Keratinocyte (primary cell): ENCODE data around the gene POC5. TPM values are rescaled to one million over a fixed set of nuclear protein-coding genes. Genes with fewer than 3 reads are reported as not detected.

Experiments used
- DNase-seq: peaks from one replicate; pipeline ENCODE4 v3.0.0-alpha.2; 2011; ENCODE audit warnings: low read depth, missing footprints, low spot score
- FAIRE-seq: peaks from 2 replicates; lab custom pipeline; 2011; peaks lifted over from hg19 to GRCh38; lab: Jason Lieb, UNC
- H2AFZ ChIP-seq: 2 replicates; pipeline ENCODE4 v1.6.0; 2012; ENCODE audit warnings: low read length, control low read depth, inconsistent platforms; ENCODE audit not compliant: control insufficient read depth
- H3K27ac ChIP-seq: 2 replicates; pipeline ENCODE4 v1.5.1; 2011; ENCODE audit warnings: low read length; ENCODE audit not compliant: control insufficient read depth, insufficient read depth
- H3K27me3 ChIP-seq: 3 replicates; pipeline ENCODE4 v1.6.0; 2011; ENCODE audit warnings: low read length; ENCODE audit not compliant: control insufficient read depth, insufficient read depth; ENCODE audit errors: extremely low read depth
- H3K36me3 ChIP-seq, 2 experiments: 2 replicates in 1 of 2; 3 replicates in 1 of 2; pipeline ENCODE4 v1.5.1; 2011; ENCODE audit warnings: low read length in 2 of 2, mild to moderate bottlenecking in 1 of 2; ENCODE audit not compliant: control insufficient read depth in 2 of 2, insufficient read depth in 2 of 2; ENCODE audit errors: extremely low read depth in 1 of 2
- H3K4me1 ChIP-seq: 3 replicates; pipeline ENCODE4 v1.5.1; 2011; ENCODE audit warnings: low read length; ENCODE audit not compliant: control insufficient read depth, insufficient read depth; ENCODE audit errors: extremely low read depth
- H3K4me2 ChIP-seq: 3 replicates; pipeline ENCODE4 v1.6.0; 2011; ENCODE audit warnings: low read depth, low read length; ENCODE audit not compliant: control insufficient read depth, insufficient read depth; ENCODE audit errors: extremely low read depth
- H3K4me3 ChIP-seq, 3 experiments: fragments of 200-600 bp in 1 of 3; sonication (generic) in 1 of 3; 2 replicates in 2 of 3; 3 replicates in 1 of 3; pipeline ENCODE4 v1.5.1; 2011 to 2016; ENCODE audit warnings: low read length in 3 of 3, mild to moderate bottlenecking in 3 of 3, control low read depth in 2 of 3, inconsistent platforms in 1 of 3, low read depth in 1 of 3, mixed read lengths in 1 of 3, mixed run types in 1 of 3, moderate library complexity in 1 of 3; ENCODE audit not compliant: control insufficient read depth in 2 of 3, insufficient read depth in 2 of 3; ENCODE audit errors: extremely low read depth in 1 of 3
- H3K79me2 ChIP-seq: 2 replicates; pipeline ENCODE4 v1.6.0; 2012; ENCODE audit warnings: low read length; ENCODE audit not compliant: control insufficient read depth, insufficient read depth
- H3K9ac ChIP-seq: 3 replicates; pipeline ENCODE4 v1.6.0; 2011; ENCODE audit warnings: low read length; ENCODE audit not compliant: control insufficient read depth, insufficient read depth; ENCODE audit errors: extremely low read depth
- H3K9me1 ChIP-seq: 3 replicates; pipeline ENCODE4 v1.6.0; 2011; ENCODE audit warnings: low read length; ENCODE audit not compliant: control insufficient read depth, insufficient read depth; ENCODE audit errors: extremely low read depth
- H3K9me3 ChIP-seq: 2 replicates; pipeline ENCODE4 v1.5.1; 2012; ENCODE audit warnings: low read depth, low read length; ENCODE audit not compliant: control insufficient read depth
- H4K20me1 ChIP-seq: 3 replicates; pipeline ENCODE4 v1.6.0; 2011; ENCODE audit warnings: low read length; ENCODE audit not compliant: control insufficient read depth, insufficient read depth; ENCODE audit errors: extremely low read depth
- EZH2 ChIP-seq: IDR thresholded peaks from one replicate; pipeline ENCODE4 v1.6.1; 2012; ENCODE audit warnings: inconsistent platforms, mild to moderate bottlenecking, low read length, moderate library complexity
- dilution Hi-C: fragments of 300-500 bp; cut with MboI; formaldehyde crosslinking; loops from one replicate; pipeline ENCODE4 v1.7.0; 2020; ENCODE audit warnings: low sequenced_read_pairs; ENCODE audit not compliant: extremely low pct_ligation_motif_present
- polyA plus RNA-seq, 5 experiments: library from polyadenylated mRNA; depleted of rRNA in 3 of 5; stranded (reverse) in 3 of 5; stranded (forward) in 1 of 5; unstranded in 1 of 5; fragments of >200 nt; gene quantifications; 1 replicate in 1 of 5; 2 replicates in 3 of 5; 3 replicates in 1 of 5; pipeline versions ENCODE4 v1.2.1 to v1.2.3, GENCODE V29; 2011 to 2012; ENCODE audit warnings: missing spikeins in 2 of 5, low read depth in 1 of 5, low replicate concordance in 1 of 5
- TF ChIP-seq, protein P1 (sequence below), 3 experiments: IDR thresholded peaks in 1 of 3; conservative IDR thresholded peaks in 1 of 3; optimal IDR thresholded peaks in 1 of 3; 2 replicates in 2 of 3; 3 replicates in 1 of 3; pipeline versions ENCODE3 to v1.5.1; 2011; ENCODE audit warnings: low read length in 3 of 3, mild to moderate bottlenecking in 3 of 3, moderate library complexity in 2 of 3, control low read depth in 1 of 3, inconsistent platforms in 1 of 3; ENCODE audit not compliant: insufficient read depth in 2 of 3; ENCODE audit errors: extremely low read depth in 1 of 3

POC5 gene
- polyA plus RNA-seq, 1 donor (not counting 4 experiments of a cell fraction or from before 2014, with no cell fraction given): 10.4 TPM

GRCh38 chr5:75648712-75649111, 68.5 kb downstream of the POC5 start:
- H3K9ac ChIP-seq: no peak overlapping the region
- no peaks in the 10 kb centered on the region for H3K79me2 ChIP-seq
- no peak overlapping the region for H3K4me3 ChIP-seq
- H3K36me3 ChIP-seq: no peaks in the 10 kb centered on the region
- no peaks in the 10 kb centered on the region for H3K9me3 ChIP-seq
- H2AFZ ChIP-seq: no peak overlapping the region
- TF ChIP-seq, protein P1, sequence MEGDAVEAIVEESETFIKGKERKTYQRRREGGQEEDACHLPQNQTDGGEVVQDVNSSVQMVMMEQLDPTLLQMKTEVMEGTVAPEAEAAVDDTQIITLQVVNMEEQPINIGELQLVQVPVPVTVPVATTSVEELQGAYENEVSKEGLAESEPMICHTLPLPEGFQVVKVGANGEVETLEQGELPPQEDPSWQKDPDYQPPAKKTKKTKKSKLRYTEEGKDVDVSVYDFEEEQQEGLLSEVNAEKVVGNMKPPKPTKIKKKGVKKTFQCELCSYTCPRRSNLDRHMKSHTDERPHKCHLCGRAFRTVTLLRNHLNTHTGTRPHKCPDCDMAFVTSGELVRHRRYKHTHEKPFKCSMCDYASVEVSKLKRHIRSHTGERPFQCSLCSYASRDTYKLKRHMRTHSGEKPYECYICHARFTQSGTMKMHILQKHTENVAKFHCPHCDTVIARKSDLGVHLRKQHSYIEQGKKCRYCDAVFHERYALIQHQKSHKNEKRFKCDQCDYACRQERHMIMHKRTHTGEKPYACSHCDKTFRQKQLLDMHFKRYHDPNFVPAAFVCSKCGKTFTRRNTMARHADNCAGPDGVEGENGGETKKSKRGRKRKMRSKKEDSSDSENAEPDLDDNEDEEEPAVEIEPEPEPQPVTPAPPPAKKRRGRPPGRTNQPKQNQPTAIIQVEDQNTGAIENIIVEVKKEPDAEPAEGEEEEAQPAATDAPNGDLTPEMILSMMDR (optimal IDR thresholded peaks at IDR 0.05 in 1 of 3, IDR thresholded peaks at IDR 0.05 in 1 of 3, conservative IDR thresholded peaks at IDR 0.05 in 1 of 3; ENCODE audit: extremely low read depth in 1 of 3, insufficient read depth in 2 of 3, low read length in 3 of 3): no peak
- dilution Hi-C loops: no loop called here
- H3K27me3 ChIP-seq: no peaks in the 10 kb centered on the region
- H3K9me1 ChIP-seq: no peaks in the 10 kb centered on the region
- H4K20me1 ChIP-seq: no peaks in the 10 kb centered on the region
- FAIRE-seq: no peak
- peaks cover 5% of the 10 kb centered on the region for H3K4me1 ChIP-seq
- H3K27ac ChIP-seq: no peak overlapping the region
- H3K4me2 ChIP-seq: no peak overlapping the region
- DNase-seq: no peak

DNA sequence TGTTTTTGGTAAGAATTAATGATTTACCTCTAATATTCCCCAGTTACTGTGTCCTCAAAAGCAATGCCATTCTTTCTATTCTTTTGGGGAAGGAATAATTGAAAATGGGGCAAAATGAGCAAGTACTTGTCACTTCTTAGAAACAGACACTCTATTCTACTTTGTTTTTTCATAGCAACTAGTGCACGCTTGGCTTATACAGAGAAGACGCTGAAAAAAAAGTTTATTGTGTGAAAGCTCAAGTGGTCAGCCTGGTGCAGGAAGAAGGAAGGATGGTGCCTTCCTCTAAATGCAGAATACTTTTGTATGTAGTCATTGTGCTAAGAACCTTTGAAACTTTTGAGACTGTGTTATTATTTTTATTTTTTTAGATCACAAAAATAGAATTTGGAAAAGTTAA, 76.4 kb downstream of the POC5 start:
- Histone ChIP-seq H2AFZ (no peak overlapping the region), H3K4me1 (peaks cover 16% of the 10 kb centered on the region), H3K27ac (peak overlapping the region; percentile 56), H3K79me2 (no peaks in the 10 kb centered on the region), H3K9me1 (no peaks in the 10 kb centered on the region), H3K4me3 (no peak overlapping the region), H3K36me3 (no peaks in the 10 kb centered on the region), H3K4me2 (peak overlapping the region; percentile 55), H4K20me1 (no peaks in the 10 kb centered on the region), H3K9ac (no peak overlapping the region), H3K9me3 (no peaks in the 10 kb centered on the region), H3K27me3 (no peaks in the 10 kb centered on the region)
- no peak for DNase-seq
- TF ChIP-seq, protein P1 (optimal IDR thresholded peaks at IDR 0.05 in 1 of 3, IDR thresholded peaks at IDR 0.05 in 1 of 3, conservative IDR thresholded peaks at IDR 0.05 in 1 of 3; ENCODE audit: extremely low read depth in 1 of 3, insufficient read depth in 2 of 3, low read length in 3 of 3): no peak
- TF ChIP-seq EZH2: no peak
- no peak for FAIRE-seq
- dilution Hi-C loops: no loop called here
